Measurements from ENCODE around the gene TFE3.
A peak's percentile ranks its signal among the peaks of the same experiment; 100 is the strongest.

TFE3 gene

DNA sequence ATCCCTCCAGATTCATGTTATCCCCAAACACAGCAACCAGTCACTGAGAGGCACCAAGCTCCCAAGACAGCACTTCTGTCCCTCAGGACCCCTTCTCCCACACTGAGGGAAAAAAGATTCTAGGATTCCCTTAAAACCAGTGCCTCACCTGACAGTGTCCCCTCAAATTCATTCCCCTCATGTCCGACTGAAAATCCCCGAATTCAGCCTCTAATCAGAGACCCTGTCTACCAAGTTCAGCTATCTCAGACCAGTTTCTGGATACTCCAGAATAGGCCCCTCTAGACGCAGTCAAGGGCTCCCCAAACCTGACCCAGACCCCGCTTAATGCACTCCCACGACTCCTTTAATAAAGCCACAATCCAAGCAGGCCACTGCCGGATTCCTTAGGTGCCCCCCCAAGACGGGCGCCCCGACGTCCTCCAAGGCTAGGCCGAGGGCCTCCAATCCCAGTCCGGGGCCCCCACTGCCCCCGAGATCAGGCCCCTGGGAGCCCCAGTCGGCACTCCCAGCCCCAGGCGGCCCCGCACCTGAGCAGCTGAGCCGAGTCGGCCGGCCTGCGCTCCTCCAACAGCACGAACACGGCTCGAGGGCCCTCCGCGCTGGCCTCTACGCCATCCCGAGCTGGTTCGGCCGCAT is 457 bp downstream of the TFE3 start:
- peak in 1 of 2 donors; percentile 71 for DNase-seq
- Histone ChIP-seq H3K9me3 (peaks cover 0 to 10% (median 0%) of the 10 kb centered on the region in 3 donors), H3K27me3 (no peaks in the 10 kb centered on the region), H3K4me3 (peak overlapping the region; percentile 65 to 88), H3K27ac (peak overlapping the region; percentile 88 to 96), H3K36me3 (peaks cover 16 to 20% (median 17%) of the 10 kb centered on the region in 3 donors), H3K4me1 (peaks cover 0 to 27% (median 10%) of the 10 kb centered on the region in 4 donors)
- TF ChIP-seq, protein P1, sequence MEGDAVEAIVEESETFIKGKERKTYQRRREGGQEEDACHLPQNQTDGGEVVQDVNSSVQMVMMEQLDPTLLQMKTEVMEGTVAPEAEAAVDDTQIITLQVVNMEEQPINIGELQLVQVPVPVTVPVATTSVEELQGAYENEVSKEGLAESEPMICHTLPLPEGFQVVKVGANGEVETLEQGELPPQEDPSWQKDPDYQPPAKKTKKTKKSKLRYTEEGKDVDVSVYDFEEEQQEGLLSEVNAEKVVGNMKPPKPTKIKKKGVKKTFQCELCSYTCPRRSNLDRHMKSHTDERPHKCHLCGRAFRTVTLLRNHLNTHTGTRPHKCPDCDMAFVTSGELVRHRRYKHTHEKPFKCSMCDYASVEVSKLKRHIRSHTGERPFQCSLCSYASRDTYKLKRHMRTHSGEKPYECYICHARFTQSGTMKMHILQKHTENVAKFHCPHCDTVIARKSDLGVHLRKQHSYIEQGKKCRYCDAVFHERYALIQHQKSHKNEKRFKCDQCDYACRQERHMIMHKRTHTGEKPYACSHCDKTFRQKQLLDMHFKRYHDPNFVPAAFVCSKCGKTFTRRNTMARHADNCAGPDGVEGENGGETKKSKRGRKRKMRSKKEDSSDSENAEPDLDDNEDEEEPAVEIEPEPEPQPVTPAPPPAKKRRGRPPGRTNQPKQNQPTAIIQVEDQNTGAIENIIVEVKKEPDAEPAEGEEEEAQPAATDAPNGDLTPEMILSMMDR (IDR thresholded peaks at IDR 0.05) = no peak
- intact Hi-C loops (cut with DNase I; ENCODE audit: low total_unique reads) = no loop called here

DNA sequence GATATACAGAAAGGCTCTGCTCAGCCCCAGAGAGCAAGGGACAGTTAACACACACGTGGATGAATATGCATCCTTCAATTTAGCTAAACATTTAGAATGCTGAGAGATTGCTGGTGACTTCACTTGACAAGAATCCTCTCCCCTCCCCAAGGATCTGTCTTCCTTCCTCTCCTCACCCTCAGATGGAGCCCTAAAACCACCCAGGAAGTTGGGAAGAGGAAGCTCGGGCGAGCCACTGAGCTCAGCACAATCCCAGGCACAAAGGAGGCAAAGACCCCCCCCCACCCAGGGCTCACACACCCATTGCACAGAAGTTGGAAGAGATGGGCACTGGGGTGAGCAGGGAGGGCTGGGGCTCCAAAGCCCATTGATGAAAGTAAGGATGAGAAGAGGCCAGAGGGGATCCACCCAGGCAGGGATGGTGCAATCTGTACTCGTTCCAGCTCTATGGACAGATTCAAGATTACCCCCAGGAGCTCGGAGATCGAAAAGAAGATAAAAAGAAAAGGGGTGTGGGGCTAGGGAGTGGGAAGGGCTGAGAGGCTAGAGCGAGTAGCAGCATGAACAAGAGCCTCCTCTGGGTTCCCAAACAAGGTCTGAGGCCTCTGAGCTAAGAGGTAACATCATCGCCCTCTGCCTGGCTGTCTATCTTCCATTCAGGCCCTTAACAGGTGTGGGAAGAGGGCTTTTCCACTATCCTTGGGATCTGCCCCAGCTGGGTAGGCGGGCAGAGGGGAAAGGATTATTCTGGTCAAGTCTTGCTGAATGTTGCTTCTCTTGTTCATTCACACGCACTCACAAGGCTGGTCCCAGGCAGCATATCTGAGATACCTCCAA is 1.2 kb downstream of the TFE3 start:
- Histone ChIP-seq H3K27me3 (no peaks in the 10 kb centered on the region), H3K27ac (peak overlapping the region; percentile 88 to 96), H3K4me3 (peak overlapping the region; percentile 65 to 88), H3K9me3 (peaks cover 0 to 10% (median 0%) of the 10 kb centered on the region in 3 donors), H3K4me1 (peaks cover 0 to 27% (median 10%) of the 10 kb centered on the region in 4 donors), H3K36me3 (peaks cover 23 to 27% (median 24%) of the 10 kb centered on the region in 3 donors)
- intact Hi-C loops (cut with DNase I; ENCODE audit: low total_unique reads) = no loop called here
- TF ChIP-seq, protein P1 (IDR thresholded peaks at IDR 0.05) = no peak
- DNase-seq = peak in 1 of 2 donors; percentile 34

DNA sequence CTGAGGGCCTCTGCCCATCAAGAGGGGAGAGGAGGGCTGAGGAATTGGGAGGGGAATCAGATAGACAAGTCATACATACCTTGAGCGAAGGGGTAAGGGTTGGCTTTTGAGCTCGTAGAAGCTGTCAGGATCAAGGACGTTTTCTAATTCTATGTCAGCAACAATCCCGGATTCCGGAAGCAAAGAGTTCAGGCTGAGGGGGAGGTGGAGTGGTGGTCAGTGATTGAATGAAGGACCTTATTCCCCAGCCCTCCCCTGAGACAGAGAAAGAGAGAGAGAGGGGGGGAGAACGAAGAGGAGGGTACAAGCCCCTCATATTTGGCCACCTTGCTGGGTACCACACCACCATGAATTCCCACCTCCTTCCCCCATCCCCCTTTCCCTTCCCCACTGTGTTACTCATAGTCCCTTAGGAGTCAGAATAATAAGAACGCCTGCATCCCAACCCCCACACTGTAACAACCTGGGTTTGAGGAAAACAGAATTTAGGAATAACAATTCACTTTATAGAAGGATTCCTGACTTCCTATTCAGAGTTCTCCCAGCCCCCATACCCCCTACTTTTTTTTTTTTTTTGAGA is 2.7 kb downstream of the TFE3 start:
- Histone ChIP-seq H3K27me3 (no peaks in the 10 kb centered on the region), H3K27ac (peak overlapping the region; percentile 88 to 96), H3K4me3 (peak overlapping the region; percentile 65 to 88), H3K9me3 (peaks cover 0 to 8% (median 0%) of the 10 kb centered on the region in 3 donors), H3K36me3 (peaks cover 28 to 37% (median 35%) of the 10 kb centered on the region in 3 donors), H3K4me1 (peaks cover 0 to 27% (median 10%) of the 10 kb centered on the region in 4 donors)
- no peak for DNase-seq
- TF ChIP-seq, protein P1 (IDR thresholded peaks at IDR 0.05) = no peak
- intact Hi-C loops (cut with DNase I; ENCODE audit: low total_unique reads) = no loop called here

DNA sequence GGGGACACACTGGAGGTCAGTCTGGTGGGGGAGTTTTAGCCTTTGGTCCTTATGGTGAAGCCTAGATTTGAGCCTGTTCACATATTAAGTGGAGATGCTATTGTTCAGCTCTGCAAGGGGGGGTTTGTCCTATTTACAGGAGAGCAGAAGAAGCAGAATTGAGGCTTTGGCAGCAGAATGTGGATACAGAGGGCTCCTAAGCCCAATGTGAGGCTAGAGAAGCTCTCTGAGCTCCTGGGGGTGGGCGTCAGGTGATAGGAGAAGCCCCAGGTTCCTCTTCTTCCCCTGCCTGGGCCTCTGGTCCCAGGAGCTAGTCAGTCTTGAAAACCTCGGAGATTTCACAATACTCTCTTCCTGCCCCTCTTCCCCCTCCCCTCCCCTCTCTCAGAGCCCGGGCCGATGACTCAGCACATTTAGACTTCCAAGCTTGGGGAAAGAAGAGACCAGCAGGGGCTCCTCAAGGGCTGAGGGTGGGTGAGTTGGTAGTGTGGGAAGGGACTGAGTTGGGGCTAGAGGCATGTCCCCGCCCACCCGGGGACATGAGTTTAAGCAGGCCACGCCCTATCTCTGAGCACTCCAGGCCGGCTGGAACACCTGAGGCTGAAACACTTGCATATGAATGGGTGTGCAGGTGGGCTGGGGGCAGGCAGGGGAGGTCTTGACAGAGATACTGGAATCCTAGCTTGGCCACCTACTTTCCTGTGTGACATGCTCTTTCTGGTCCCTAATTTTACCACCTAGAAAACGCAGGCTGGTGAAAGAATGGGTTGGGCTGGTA is 3.4 kb downstream of the TFE3 start:
- TF ChIP-seq, protein P1 (IDR thresholded peaks at IDR 0.05) = no peak
- intact Hi-C loops (cut with DNase I; ENCODE audit: low total_unique reads) = no loop called here
- peaks cover 28 to 37% (median 35%) of the 10 kb centered on the region in 3 donors for H3K36me3 ChIP-seq
- H3K27me3 ChIP-seq = no peaks in the 10 kb centered on the region
- H3K27ac ChIP-seq = peak overlapping the region; percentile 88 to 96
- H3K9me3 ChIP-seq = peaks cover 0 to 4% (median 0%) of the 10 kb centered on the region in 3 donors
- H3K4me3 ChIP-seq = peak overlapping the region; percentile 65 to 88
- peak; percentile 74 to 89 for DNase-seq
- H3K4me1 ChIP-seq = peaks cover 0 to 27% (median 10%) of the 10 kb centered on the region in 4 donors

All from tibial artery (tissue), 4 donors.